IPS-18c (cell line): ENCODE results near the gene GRAMD1A.

ENCODE experiments used
- H3K4me3 ChIP-seq: 2 replicates; pipeline ENCODE4 v1.7.0; 2013; ENCODE audit warnings: low read depth, mild to moderate bottlenecking, low read length, moderate library complexity; ENCODE audit not compliant: insufficient read depth
- H3K9me3 ChIP-seq: one replicate; pipeline ENCODE4 v1.6.1; 2013; ENCODE audit warnings: mild to moderate bottlenecking, low read length, moderate library complexity; ENCODE audit not compliant: control insufficient read depth, insufficient read depth

Gene GRAMD1A

DNA sequence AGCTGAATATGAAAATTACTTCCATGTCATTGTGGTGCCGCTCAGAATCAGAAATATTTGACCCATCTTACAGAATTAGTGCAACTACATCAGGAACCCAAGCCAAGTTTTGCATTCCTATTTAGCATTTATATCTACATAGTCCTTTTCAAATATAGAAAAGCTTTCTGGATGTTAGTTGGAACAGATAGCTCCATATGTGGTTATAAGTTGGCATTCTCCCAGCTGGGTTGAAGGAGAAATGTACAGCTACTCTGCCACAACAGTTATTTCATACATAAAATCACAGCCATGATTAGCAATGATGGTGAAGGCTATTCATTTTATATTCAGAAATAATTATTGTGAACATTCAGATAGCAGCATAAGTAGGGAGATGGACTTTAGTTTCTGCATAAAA, 69.6 kb downstream of the GRAMD1A start:
- no peaks in the 10 kb centered on the region for H3K9me3 ChIP-seq
- no peak overlapping the region for H3K4me3 ChIP-seq

DNA sequence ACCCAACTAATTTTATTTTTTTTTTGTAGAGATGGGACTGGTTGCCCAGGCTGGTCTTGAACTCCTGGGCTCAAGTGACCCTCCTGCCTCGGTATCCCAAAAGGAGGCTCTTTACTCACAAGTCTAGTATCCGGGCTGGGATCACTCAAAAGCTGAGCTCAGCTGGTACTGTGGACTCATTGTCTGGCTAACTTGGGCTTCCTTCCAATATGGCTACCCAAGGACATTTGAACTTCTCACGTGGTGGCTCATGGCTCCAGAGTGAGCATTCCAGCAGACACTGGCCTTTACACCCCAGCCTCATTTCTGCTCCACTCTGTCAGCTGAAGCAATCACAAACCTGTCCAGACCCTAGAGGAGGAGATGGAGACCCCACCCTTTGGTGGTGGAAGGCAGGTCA, 70.3 kb downstream of the GRAMD1A start:
- Histone ChIP-seq H3K4me3 (no peak overlapping the region), H3K9me3 (no peaks in the 10 kb centered on the region)

DNA sequence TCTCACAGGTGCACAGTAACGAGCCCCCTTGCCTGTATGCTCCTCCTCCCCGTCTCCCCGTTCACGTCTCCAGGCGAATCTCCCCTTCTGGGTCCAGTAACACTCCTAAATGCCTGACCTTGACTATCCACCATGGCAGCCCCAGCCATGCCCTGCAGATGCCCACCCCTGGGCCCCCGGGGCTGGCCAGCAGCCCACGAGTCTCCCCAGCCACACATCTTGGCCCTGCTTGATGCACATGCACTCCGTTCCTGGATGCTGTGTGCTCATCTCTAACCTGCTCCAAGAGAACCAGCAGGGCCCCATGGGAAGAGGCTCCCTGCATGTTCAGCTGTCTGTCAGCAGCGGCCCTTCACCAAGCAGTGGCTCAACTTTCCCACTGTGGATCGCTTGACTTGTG, 73.4 kb downstream of the GRAMD1A start:
- no peaks in the 10 kb centered on the region for H3K9me3 ChIP-seq

DNA sequence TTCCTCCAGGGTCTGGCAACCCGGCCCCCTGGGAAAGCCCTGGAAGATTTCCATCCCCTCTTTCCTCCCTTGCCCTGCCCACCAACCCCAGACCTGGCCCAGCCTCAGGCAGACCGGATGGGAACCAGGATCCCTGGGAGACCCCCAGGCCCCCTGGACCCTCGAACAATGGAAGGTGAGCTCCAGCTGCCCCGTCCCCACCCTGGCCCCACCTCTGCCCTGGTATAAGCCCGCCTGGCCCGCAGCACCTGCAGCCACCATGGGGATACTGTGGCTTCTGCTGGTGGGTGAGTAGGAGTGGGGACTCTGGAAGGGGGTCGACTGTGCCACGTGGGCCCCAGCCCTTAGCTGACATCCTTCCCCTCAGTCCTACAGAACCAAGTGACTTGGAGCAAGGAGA, 73.8 kb downstream of the GRAMD1A start:
- no peaks in the 10 kb centered on the region for H3K9me3 ChIP-seq
- no peak overlapping the region for H3K4me3 ChIP-seq

More for the DNA sequence above, 73.4 kb downstream of the GRAMD1A start:
- no peak overlapping the region for H3K4me3 ChIP-seq

DNA sequence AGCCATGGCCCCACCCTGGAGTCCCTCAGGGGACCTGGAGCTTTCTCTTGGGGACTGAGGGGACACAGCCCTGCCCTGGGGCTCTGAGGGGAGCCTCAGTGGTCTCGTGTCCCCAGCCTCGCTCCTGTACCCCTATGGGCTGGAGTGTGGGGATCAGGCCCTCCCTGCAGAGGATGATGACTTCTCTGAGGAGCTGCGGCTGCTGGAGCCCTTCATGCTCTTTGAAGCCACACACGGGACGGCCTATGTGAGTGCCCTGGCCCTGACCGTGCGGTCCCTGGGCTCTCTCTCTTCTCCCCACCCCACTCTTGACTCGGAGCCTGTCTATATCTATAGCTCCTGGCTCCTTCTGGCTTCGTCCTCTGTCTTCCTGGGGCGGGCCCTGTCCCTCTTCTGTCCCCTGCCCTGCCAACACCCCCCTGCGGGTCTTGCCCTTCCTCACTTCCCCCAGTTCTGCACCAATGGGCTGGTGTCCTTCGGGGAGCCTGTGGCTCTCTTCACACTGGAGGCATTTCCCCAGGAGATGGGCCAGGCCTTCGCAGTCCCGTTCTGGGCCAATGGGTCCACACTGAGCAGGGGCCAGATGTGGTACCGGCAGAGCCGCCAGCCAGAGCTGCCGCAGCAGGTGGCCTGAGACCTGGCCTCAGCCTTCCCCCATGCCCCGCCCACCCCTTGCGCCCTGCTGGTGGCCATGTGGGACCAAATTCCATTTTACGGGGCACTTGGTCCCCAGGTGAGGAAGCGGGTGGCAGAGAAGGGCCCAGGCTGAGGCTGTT, 74.5 kb downstream of the GRAMD1A start:
- no peak overlapping the region for H3K4me3 ChIP-seq

DNA sequence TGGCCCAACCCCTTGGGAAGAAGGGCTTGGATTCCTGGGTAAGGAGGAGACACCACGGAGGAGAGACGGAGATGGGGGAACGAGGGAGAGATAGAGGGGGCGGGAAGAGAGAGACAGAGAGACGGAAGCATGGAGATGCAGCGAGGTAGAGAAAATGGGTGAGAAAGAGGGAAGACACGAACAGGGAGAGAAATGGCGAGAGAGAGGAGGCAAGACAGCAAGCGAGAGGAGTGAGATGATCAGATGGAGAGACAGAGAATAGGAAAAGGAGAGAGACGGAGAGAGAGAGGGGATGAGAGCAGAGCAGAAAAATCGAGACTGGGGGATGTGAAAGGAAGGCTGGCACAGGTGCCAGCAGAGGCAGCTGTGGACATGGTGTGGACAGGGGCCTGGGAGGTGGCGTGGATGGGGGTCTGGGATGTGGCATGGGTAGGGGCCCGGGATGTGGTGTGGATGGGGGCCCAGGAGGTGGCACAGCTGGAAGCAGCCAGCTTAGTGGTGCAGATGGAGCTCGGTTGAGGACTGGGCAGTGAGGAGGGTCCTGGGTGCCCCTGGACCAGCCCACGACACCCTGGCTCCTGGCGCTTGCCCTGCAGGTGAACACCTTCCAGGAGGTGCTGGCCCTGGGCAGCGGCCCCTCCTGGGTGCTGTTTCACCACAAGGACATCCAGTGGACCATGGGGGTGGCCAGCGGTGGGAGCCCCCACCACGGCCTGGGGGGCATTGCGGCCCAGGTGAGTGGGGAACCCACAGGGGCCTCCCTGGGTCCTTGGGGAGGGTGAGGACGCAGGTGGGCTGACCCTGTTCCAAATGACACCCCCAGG, 75.3 kb downstream of the GRAMD1A start:
- H3K4me3 ChIP-seq: no peak overlapping the region
- no peaks in the 10 kb centered on the region for H3K9me3 ChIP-seq

More for the DNA sequence above, 74.5 kb downstream of the GRAMD1A start:
- no peaks in the 10 kb centered on the region for H3K9me3 ChIP-seq

DNA sequence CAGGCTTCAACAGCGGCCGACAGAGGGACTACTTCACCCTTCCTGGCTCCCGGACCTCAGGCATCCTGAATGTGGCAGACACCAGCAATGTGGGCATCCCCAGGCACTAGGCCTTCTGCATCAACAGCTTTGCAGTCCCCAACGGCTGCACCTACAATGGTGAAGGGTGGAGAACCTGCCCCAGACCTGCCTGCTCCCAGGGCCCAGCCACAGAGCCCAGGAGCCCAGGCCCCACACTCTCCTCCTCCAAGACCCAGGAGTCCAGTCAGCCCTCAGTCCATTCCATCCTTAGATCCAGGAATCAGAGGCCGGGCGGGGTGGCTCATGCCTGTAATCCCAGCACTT, 75.9 kb downstream of the GRAMD1A start:
- Histone ChIP-seq H3K9me3 (no peaks in the 10 kb centered on the region), H3K4me3 (no peak overlapping the region)
